ENCODE measurements around the gene DLX5.

DLX5 gene

DNA sequence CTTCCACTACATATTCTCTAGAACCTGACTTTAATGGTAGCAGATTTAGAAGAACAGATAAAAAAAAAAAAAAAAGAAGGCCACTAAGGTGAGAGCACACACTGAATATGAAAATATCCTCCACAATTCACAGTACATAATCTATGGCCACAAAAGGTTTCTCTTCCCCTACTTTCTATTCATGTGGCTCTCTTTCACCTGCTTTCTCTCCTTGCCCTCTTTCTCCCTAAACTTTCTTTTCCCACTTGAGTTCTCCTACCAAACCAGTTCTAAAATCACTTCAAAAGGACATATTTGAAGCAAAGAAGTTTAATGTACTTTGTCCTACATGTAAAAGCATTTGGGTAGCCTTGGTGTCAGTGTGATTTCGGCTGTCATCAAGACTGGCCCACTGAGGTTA is 37.7 kb downstream of the DLX5 start:
- Histone ChIP-seq H3K4me1 (ENCODE audit: control insufficient read depth, insufficient read depth, low read length) (peaks cover 1% of the 10 kb centered on the region; the same call in 1 of the 2 replicates), H3K4me3 (ENCODE audit: low read length) (no peak overlapping the region), H3K27me3 (ENCODE audit: control insufficient read depth, insufficient read depth, low read length) (peaks cover 30% of the 10 kb centered on the region), H3K9me3 (ENCODE audit: control insufficient read depth, insufficient read depth, low read length) (no peaks in the 10 kb centered on the region), H3K36me3 (ENCODE audit: control insufficient read depth, insufficient read depth, low read length) (no peaks in the 10 kb centered on the region), H3K27ac (ENCODE audit: low read length) (no peak overlapping the region)
- no peak for DNase-seq (ENCODE audit: low read depth, low spot score)
- no CpG with 5 or more reads among the region's 1 CpG for WGBS (ENCODE audit: insufficient coverage, insufficient read length)

- peaks cover 25% of the 10 kb centered on the region for H3K27me3 ChIP-seq (ENCODE audit: control insufficient read depth, insufficient read depth, low read length)
- no CpG with 5 or more reads among the region's 1 CpG for WGBS (ENCODE audit: insufficient coverage, insufficient read length)
Measured at GRCh38 chr7:96985992-96986391, 38.6 kb downstream of the DLX5 start.

DNA sequence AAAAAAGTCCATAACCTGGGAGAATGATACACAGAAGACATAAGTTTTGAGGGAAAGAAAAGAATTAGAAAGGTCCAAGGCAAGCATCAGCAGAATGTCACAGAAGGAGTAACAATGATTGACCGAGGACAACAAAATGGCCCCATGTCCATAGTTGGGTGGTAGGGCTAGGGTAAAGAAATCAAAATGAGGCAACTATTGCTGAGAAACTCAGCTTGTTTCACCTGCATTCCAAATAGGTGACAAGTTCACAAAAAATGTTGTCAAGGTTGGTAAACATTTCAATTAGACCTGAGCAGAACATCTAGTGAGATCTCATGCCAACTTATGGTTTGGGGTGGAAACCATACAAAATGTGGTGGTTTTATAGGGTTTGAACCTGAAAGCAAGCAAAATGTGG is 42.0 kb downstream of the DLX5 start:
- Histone ChIP-seq H3K4me3 (ENCODE audit: low read length) (no peak overlapping the region), H3K27me3 (ENCODE audit: control insufficient read depth, insufficient read depth, low read length) (peaks cover 4% of the 10 kb centered on the region; the same call in 1 of the 2 replicates), H3K27ac (ENCODE audit: low read length) (no peak overlapping the region), H3K4me1 (ENCODE audit: control insufficient read depth, insufficient read depth, low read length) (no peaks in the 10 kb centered on the region), H3K9me3 (ENCODE audit: control insufficient read depth, insufficient read depth, low read length) (no peaks in the 10 kb centered on the region), H3K36me3 (ENCODE audit: control insufficient read depth, insufficient read depth, low read length) (no peaks in the 10 kb centered on the region)
- no CpG with 5 or more reads among the region's 1 CpG for WGBS (ENCODE audit: insufficient coverage, insufficient read length)
- DNase-seq (ENCODE audit: low read depth, low spot score), result no peak

More at GRCh38 chr7:96985992-96986391, 38.6 kb downstream of the DLX5 start:
- no peak overlapping the region for H3K27ac ChIP-seq (ENCODE audit: low read length)
- no peaks in the 10 kb centered on the region for H3K36me3 ChIP-seq (ENCODE audit: control insufficient read depth, insufficient read depth, low read length)
- peaks cover 1% of the 10 kb centered on the region; the same call in 1 of the 2 replicates for H3K4me1 ChIP-seq (ENCODE audit: control insufficient read depth, insufficient read depth, low read length)
- H3K9me3 ChIP-seq (ENCODE audit: control insufficient read depth, insufficient read depth, low read length), result no peaks in the 10 kb centered on the region
- no peak overlapping the region for H3K4me3 ChIP-seq (ENCODE audit: low read length)
- DNase-seq (ENCODE audit: low read depth, low spot score), result no peak

DNA sequence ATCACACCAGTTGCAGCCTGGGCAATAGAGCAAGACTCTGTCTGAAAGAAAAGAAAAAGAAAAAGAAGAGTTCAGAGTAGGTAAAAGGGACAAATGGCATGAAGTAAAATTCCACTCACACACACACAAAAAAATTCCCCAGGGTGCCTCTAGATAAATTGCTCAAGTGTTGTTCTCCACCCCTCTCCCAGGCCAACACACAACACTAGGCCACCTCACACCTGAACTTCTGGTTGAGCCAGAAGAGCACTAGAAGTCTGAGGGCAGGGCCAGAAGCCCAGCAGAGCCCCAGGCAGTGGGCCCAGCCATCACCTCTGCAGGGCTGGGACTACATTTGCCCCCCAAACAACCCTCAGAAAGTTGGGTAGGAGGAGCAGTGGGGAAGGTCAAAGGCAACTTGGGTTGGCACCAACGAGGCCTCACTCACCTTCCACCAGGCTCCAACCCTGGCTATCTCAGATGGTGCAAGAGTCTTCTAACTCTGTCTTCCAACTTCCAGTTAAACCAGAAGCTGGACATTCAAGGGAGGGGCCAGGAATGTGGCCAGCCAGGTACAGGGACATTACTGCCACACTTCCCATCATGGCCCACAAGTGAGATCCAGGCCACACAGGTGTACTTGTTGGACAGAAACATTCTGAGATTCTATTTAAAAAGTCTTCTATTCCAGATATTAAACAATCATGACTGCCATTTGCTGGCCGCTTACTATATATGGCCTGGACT is 44.9 kb downstream of the DLX5 start:
- H3K27me3 ChIP-seq (ENCODE audit: control insufficient read depth, insufficient read depth, low read length), result no peaks in the 10 kb centered on the region
- WGBS (ENCODE audit: insufficient coverage, insufficient read length), result no CpG with 5 or more reads among the region's 2 CpGs

DNA sequence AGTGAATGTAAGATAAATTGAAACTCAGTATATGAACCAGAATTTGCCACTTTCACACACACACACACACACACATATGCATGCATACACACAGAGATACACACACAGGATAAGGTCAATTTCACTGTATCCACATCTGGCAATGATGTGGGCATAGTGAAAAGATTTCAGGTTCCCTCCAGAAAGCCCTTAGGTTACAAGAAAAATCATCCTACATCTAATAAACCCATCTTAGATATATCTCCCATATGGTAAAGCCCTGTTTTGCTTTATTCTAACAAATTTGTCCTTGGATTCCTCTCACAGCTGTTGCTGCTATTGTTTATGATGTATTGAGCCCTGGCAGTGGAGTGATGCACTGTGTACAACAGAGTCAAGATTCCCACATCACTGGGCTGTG is 47.2 kb downstream of the DLX5 start:
- Histone ChIP-seq H3K27ac (ENCODE audit: low read length) (no peak overlapping the region), H3K4me1 (ENCODE audit: control insufficient read depth, insufficient read depth, low read length) (no peaks in the 10 kb centered on the region), H3K9me3 (ENCODE audit: control insufficient read depth, insufficient read depth, low read length) (no peaks in the 10 kb centered on the region), H3K36me3 (ENCODE audit: control insufficient read depth, insufficient read depth, low read length) (no peaks in the 10 kb centered on the region), H3K4me3 (ENCODE audit: low read length) (no peak overlapping the region), H3K27me3 (ENCODE audit: control insufficient read depth, insufficient read depth, low read length) (no peaks in the 10 kb centered on the region)
- DNase-seq (ENCODE audit: low read depth, low spot score), result no peak

More for the DNA sequence above, 44.9 kb downstream of the DLX5 start:
- Histone ChIP-seq H3K27ac (ENCODE audit: low read length) (no peak overlapping the region), H3K9me3 (ENCODE audit: control insufficient read depth, insufficient read depth, low read length) (no peaks in the 10 kb centered on the region), H3K4me1 (ENCODE audit: control insufficient read depth, insufficient read depth, low read length) (no peaks in the 10 kb centered on the region), H3K4me3 (ENCODE audit: low read length) (no peak overlapping the region), H3K36me3 (ENCODE audit: control insufficient read depth, insufficient read depth, low read length) (no peaks in the 10 kb centered on the region)
- DNase-seq (ENCODE audit: low read depth, low spot score), result no peak

GRCh38 chr7:96976106-96976505 is 48.5 kb downstream of the DLX5 start:
- H3K27me3 ChIP-seq (ENCODE audit: control insufficient read depth, insufficient read depth, low read length), result no peaks in the 10 kb centered on the region
- no peak for DNase-seq (ENCODE audit: low read depth, low spot score)
- no peaks in the 10 kb centered on the region for H3K4me1 ChIP-seq (ENCODE audit: control insufficient read depth, insufficient read depth, low read length)
- no peak overlapping the region for H3K27ac ChIP-seq (ENCODE audit: low read length)
- H3K36me3 ChIP-seq (ENCODE audit: control insufficient read depth, insufficient read depth, low read length), result no peaks in the 10 kb centered on the region
- WGBS (ENCODE audit: insufficient coverage, insufficient read length), result no CpG with 5 or more reads among the region's 2 CpGs
- H3K4me3 ChIP-seq (ENCODE audit: low read length), result no peak overlapping the region
- no peaks in the 10 kb centered on the region for H3K9me3 ChIP-seq (ENCODE audit: control insufficient read depth, insufficient read depth, low read length)

- Histone ChIP-seq H3K36me3 (ENCODE audit: control insufficient read depth, insufficient read depth, low read length) (no peaks in the 10 kb centered on the region), H3K4me1 (ENCODE audit: control insufficient read depth, insufficient read depth, low read length) (no peaks in the 10 kb centered on the region), H3K4me3 (ENCODE audit: low read length) (no peak overlapping the region), H3K27me3 (ENCODE audit: control insufficient read depth, insufficient read depth, low read length) (no peaks in the 10 kb centered on the region), H3K27ac (ENCODE audit: low read length) (no peak overlapping the region), H3K9me3 (ENCODE audit: control insufficient read depth, insufficient read depth, low read length) (no peaks in the 10 kb centered on the region)
- no peak for DNase-seq (ENCODE audit: low read depth, low spot score)
- WGBS (ENCODE audit: insufficient coverage, insufficient read length), result no CpG with 5 or more reads among the region's 2 CpGs
Measured at GRCh38 chr7:96973986-96974385, 50.6 kb downstream of the DLX5 start.

- DNase-seq (ENCODE audit: low read depth, low spot score), result no peak
- Histone ChIP-seq H3K4me1 (ENCODE audit: control insufficient read depth, insufficient read depth, low read length) (no peaks in the 10 kb centered on the region), H3K4me3 (ENCODE audit: low read length) (no peak overlapping the region), H3K9me3 (ENCODE audit: control insufficient read depth, insufficient read depth, low read length) (no peaks in the 10 kb centered on the region), H3K36me3 (ENCODE audit: control insufficient read depth, insufficient read depth, low read length) (no peaks in the 10 kb centered on the region), H3K27ac (ENCODE audit: low read length) (no peak overlapping the region), H3K27me3 (ENCODE audit: control insufficient read depth, insufficient read depth, low read length) (no peaks in the 10 kb centered on the region)
Measured at GRCh38 chr7:96970739-96971138, 53.9 kb downstream of the DLX5 start.
